ENCODE data around the gene SEMA6A. TPM values are rescaled to one million over a fixed set of nuclear protein-coding genes. Genes with fewer than 3 reads are reported as not detected.

SEMA6A gene
- total RNA-seq, 1 experiment from 2014 or later = 18.3 TPM

DNA sequence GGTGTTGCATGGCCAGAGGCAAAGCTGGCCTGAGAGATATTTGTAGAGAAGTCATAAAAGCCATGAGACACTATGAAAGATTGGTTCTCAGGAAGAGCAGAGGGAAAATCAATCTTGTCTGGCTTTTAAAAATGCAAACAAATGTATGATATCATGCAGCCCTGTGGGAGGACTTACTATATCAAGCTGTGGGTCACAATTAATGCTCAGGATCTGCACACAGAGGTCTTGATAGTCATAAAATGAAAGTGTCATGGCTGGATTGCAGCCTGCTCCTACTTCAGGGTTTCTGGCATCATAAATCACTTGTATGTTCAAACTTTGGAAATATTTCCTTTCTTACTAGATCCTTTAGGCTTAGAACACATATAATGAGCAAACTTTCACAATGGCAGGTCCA is 151.5 kb downstream of the SEMA6A start:
- H3K27me3 Mint-ChIP-seq (ENCODE audit: insufficient read depth, unreplicated experiment) = no peaks in the 10 kb centered on the region
- ChIA-PET POLR2A (no interaction called here), CTCF (no interaction called here)
- H3K9me3 Mint-ChIP-seq (ENCODE audit: unreplicated experiment) = no peaks in the 10 kb centered on the region
- TF ChIP-seq, protein P1, sequence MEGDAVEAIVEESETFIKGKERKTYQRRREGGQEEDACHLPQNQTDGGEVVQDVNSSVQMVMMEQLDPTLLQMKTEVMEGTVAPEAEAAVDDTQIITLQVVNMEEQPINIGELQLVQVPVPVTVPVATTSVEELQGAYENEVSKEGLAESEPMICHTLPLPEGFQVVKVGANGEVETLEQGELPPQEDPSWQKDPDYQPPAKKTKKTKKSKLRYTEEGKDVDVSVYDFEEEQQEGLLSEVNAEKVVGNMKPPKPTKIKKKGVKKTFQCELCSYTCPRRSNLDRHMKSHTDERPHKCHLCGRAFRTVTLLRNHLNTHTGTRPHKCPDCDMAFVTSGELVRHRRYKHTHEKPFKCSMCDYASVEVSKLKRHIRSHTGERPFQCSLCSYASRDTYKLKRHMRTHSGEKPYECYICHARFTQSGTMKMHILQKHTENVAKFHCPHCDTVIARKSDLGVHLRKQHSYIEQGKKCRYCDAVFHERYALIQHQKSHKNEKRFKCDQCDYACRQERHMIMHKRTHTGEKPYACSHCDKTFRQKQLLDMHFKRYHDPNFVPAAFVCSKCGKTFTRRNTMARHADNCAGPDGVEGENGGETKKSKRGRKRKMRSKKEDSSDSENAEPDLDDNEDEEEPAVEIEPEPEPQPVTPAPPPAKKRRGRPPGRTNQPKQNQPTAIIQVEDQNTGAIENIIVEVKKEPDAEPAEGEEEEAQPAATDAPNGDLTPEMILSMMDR (IDR thresholded peaks at IDR 0.05; ENCODE audit: insufficient read depth in 1 of 2, low read depth in 1 of 2, low read length in 1 of 2, severe bottlenecking in 1 of 2, unreplicated experiment in 1 of 2) = no peak
- Histone ChIP-seq H3K4me1 (no peaks in the 10 kb centered on the region), H3K4me3 (ENCODE audit: low read depth, low read length) (no peak overlapping the region), H3K36me3 (ENCODE audit: control insufficient read depth, insufficient read depth, low read length) (no peaks in the 10 kb centered on the region), H3K27me3 (replicated peaks; ENCODE audit: control insufficient read depth, insufficient read depth, low read length) (no peaks in the 10 kb centered on the region), H3K9me3 (no peaks in the 10 kb centered on the region)
- DNase-seq = no peak
- H3K4me3 Mint-ChIP-seq (ENCODE audit: unreplicated experiment) = no peak overlapping the region
- intact Hi-C loops (cut with micrococcal nuclease; ENCODE audit: unreplicated experiment) = no loop called here
- H3K4me1 Mint-ChIP-seq (ENCODE audit: low read depth, unreplicated experiment) = no peaks in the 10 kb centered on the region
- H3K36me3 Mint-ChIP-seq (ENCODE audit: insufficient read depth, unreplicated experiment) = no peaks in the 10 kb centered on the region
- BruUV-seq (replicated peaks) = no TSS peak
- no peak overlapping the region for H3K27ac Mint-ChIP-seq (ENCODE audit: unreplicated experiment)

DNA sequence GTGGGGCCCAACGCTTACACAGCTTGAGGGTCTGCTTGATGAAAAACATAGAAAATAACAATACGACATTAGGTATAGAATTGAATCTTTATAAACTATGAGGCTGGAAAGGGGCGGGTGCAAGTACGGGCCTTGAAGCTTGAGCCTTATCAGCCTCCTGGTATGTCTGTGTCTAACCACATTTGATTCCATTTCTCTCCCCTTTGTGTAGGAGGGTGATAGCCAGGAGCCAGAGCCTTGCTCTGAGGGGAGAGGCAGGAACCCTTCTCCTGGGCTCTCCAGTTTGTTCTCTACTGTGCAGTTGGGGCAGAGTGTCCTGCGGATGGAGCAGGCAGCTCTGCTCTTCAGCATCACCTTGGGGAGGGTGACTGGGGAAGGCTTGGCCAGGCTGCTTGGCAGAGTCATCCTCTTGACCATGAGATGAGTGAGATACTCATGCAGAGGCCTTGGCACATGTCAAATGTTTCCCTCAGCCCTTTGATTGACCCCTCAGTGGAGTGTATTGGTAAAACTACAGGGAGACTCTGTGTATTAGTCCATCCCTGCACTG is 153.5 kb downstream of the SEMA6A start:
- TF ChIP-seq, protein P1 (IDR thresholded peaks at IDR 0.05; ENCODE audit: insufficient read depth in 1 of 2, low read depth in 1 of 2, low read length in 1 of 2, severe bottlenecking in 1 of 2, unreplicated experiment in 1 of 2) = no peak
- Histone ChIP-seq H3K4me1 (no peaks in the 10 kb centered on the region), H3K9me3 (no peaks in the 10 kb centered on the region), H3K27me3 (replicated peaks; ENCODE audit: control insufficient read depth, insufficient read depth, low read length) (no peaks in the 10 kb centered on the region), H3K4me3 (ENCODE audit: low read depth, low read length) (no peak overlapping the region), H3K36me3 (ENCODE audit: control insufficient read depth, insufficient read depth, low read length) (no peaks in the 10 kb centered on the region)
- Mint-ChIP-seq H3K4me1 (ENCODE audit: low read depth, unreplicated experiment) (no peaks in the 10 kb centered on the region), H3K27ac (ENCODE audit: unreplicated experiment) (no peak overlapping the region), H3K36me3 (ENCODE audit: insufficient read depth, unreplicated experiment) (no peaks in the 10 kb centered on the region), H3K4me3 (ENCODE audit: unreplicated experiment) (no peak overlapping the region), H3K27me3 (ENCODE audit: insufficient read depth, unreplicated experiment) (no peaks in the 10 kb centered on the region), H3K9me3 (ENCODE audit: unreplicated experiment) (no peaks in the 10 kb centered on the region)
- no peak for DNase-seq
- ChIA-PET POLR2A (no interaction called here), CTCF (no interaction called here)
- no TSS peak for BruUV-seq (replicated peaks)
- intact Hi-C loops (cut with micrococcal nuclease; ENCODE audit: unreplicated experiment) = no loop called here

DNA sequence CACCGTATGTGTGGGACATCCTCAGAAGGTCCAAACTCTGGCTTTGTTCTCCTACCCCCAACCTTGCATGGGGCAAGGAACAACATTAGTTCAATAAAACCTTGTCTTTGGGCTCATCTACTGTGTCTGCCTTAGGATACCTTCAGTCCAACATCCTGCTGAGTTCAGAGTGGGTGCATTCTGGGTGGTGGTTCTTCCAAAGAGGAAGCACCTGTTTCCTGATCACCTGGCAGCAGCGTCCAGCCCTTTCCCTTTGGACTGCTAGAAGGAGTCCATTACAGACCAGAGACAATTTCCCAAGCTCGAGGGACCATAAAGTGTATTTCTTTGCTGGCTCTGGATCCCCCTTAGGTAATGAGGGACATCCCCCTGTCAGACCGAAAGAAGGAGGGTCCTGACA is 154.1 kb downstream of the SEMA6A start:
- H3K36me3 Mint-ChIP-seq (ENCODE audit: insufficient read depth, unreplicated experiment) = no peaks in the 10 kb centered on the region
- no peak for DNase-seq
- no peak overlapping the region for H3K4me3 ChIP-seq (ENCODE audit: low read depth, low read length)
- ChIA-PET POLR2A (no interaction called here), CTCF (no interaction called here)
- TF ChIP-seq, protein P1 (IDR thresholded peaks at IDR 0.05; ENCODE audit: insufficient read depth in 1 of 2, low read depth in 1 of 2, low read length in 1 of 2, severe bottlenecking in 1 of 2, unreplicated experiment in 1 of 2) = no peak
- no peaks in the 10 kb centered on the region for H3K4me1 ChIP-seq
- intact Hi-C loops (cut with micrococcal nuclease; ENCODE audit: unreplicated experiment) = no loop called here
- H3K9me3 Mint-ChIP-seq (ENCODE audit: unreplicated experiment) = no peaks in the 10 kb centered on the region
- H3K4me1 Mint-ChIP-seq (ENCODE audit: low read depth, unreplicated experiment) = no peaks in the 10 kb centered on the region
- no peaks in the 10 kb centered on the region for H3K36me3 ChIP-seq (ENCODE audit: control insufficient read depth, insufficient read depth, low read length)
- H3K27me3 Mint-ChIP-seq (ENCODE audit: insufficient read depth, unreplicated experiment) = no peaks in the 10 kb centered on the region
- BruUV-seq (replicated peaks) = no TSS peak
- H3K27me3 ChIP-seq (replicated peaks; ENCODE audit: control insufficient read depth, insufficient read depth, low read length) = no peaks in the 10 kb centered on the region
- H3K9me3 ChIP-seq = no peaks in the 10 kb centered on the region
- no peak overlapping the region for H3K4me3 Mint-ChIP-seq (ENCODE audit: unreplicated experiment)
- H3K27ac Mint-ChIP-seq (ENCODE audit: unreplicated experiment) = no peak overlapping the region
